ENCODE results near the gene NIPA2. TPM values are rescaled to one million over a fixed set of nuclear protein-coding genes. Genes with fewer than 3 reads are reported as not detected.

NIPA2 gene
- total RNA-seq, 1 donor from 2014 or later, result 47.6 TPM

GRCh38 chr15:22839046-22839695 lies 705 bp downstream of the NIPA2 start:
- DNase-seq, result no peak

GRCh38 chr15:22844421-22845288 lies 6.2 kb downstream of the NIPA2 start:
- DNase-seq, result no peak

- DNase-seq, result no peak
Observed at GRCh38 chr15:22845289-22845900, 6.9 kb downstream of the NIPA2 start.

GRCh38 chr15:22846073-22846472 lies 7.6 kb downstream of the NIPA2 start:
- DNase-seq, result no peak

- no peak for DNase-seq
Observed at GRCh38 chr15:22850055-22850454, 11.6 kb downstream of the NIPA2 start.

- DNase-seq, result no peak
Observed at GRCh38 chr15:22851513-22851912, 13.0 kb downstream of the NIPA2 start.

- no peak for DNase-seq
Observed at GRCh38 chr15:22855791-22856190, 17.3 kb downstream of the NIPA2 start.

GRCh38 chr15:22856659-22857058 lies 18.2 kb downstream of the NIPA2 start:
- DNase-seq, result no peak

GRCh38 chr15:22861161-22861560 lies 22.7 kb downstream of the NIPA2 start:
- no peak for DNase-seq

- no peak for DNase-seq
Observed at GRCh38 chr15:22863356-22863755, 24.9 kb downstream of the NIPA2 start.

GRCh38 chr15:22866079-22866478 lies 27.6 kb downstream of the NIPA2 start:
- DNase-seq, result no peak

GRCh38 chr15:22867886-22868285 lies 29.4 kb downstream of the NIPA2 start:
- no peak for DNase-seq

GRCh38 chr15:22868495-22868894 lies 30.0 kb downstream of the NIPA2 start:
- DNase-seq, result no peak

GRCh38 chr15:22868928-22869327 lies 30.5 kb downstream of the NIPA2 start:
- DNase-seq, result no peak

- no peak for DNase-seq
Observed at GRCh38 chr15:22869856-22870255, 31.4 kb downstream of the NIPA2 start.

- no peak for DNase-seq
Observed at GRCh38 chr15:22870865-22871264, 32.4 kb downstream of the NIPA2 start.

GRCh38 chr15:22871481-22872086 lies 33.1 kb downstream of the NIPA2 start:
- no peak for DNase-seq

GRCh38 chr15:22872936-22873701 lies 34.7 kb downstream of the NIPA2 start:
- DNase-seq, result no peak

GRCh38 chr15:22873841-22874240 lies 35.4 kb downstream of the NIPA2 start:
- no peak for DNase-seq

GRCh38 chr15:22874256-22874655 lies 35.8 kb downstream of the NIPA2 start:
- no peak for DNase-seq

GRCh38 chr15:22874966-22875365 lies 36.5 kb downstream of the NIPA2 start:
- no peak for DNase-seq

- DNase-seq, result no peak
Observed at GRCh38 chr15:22877117-22877516, 38.7 kb downstream of the NIPA2 start.

Data from occipital lobe (tissue), 2 donors.